Measurements from ENCODE around the gene SPAG17.

DNA sequence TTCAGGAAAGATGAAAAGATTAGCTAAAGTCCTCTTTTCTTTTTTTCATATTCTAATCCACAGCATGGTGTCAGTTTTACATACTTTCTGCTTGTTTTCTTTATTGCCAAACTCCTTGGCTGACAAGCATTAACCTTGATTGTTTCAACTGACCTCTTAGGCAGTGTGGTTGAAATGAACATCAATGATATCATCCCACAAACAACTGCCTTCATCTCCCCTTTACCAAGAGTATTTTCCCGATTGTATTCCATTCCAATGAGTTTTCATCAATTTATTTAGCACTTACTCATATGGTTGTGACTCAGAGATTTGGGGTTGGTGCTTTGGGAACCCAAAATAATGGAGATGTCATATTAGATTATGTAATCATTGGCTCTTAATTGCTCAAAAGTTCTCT lies 71.8 kb downstream of the SPAG17 start:
- TF ChIP-seq MAX (IDR thresholded peaks at IDR 0.05), result no peak
- TF ChIP-seq EP300 (IDR thresholded peaks at IDR 0.05; ENCODE audit: borderline replicate concordance), result no peak
- no peak for TF ChIP-seq CREB1 (IDR thresholded peaks at IDR 0.05; ENCODE audit: low read depth)
- no peak for TF ChIP-seq CEBPB (IDR thresholded peaks at IDR 0.05)
- TF ChIP-seq EGR1 (IDR thresholded peaks at IDR 0.05), result no peak
- TF ChIP-seq TCF12 (IDR thresholded peaks at IDR 0.05; ENCODE audit: low read depth), result no peak
- TF ChIP-seq TAF1 (IDR thresholded peaks at IDR 0.05; ENCODE audit: low read depth), result no peak
- TF ChIP-seq RAD21 (IDR thresholded peaks at IDR 0.05; ENCODE audit: low read depth), result no peak
- no peak for TF ChIP-seq YY1 (IDR thresholded peaks at IDR 0.05; ENCODE audit: low read depth)
- TF ChIP-seq, protein P1, sequence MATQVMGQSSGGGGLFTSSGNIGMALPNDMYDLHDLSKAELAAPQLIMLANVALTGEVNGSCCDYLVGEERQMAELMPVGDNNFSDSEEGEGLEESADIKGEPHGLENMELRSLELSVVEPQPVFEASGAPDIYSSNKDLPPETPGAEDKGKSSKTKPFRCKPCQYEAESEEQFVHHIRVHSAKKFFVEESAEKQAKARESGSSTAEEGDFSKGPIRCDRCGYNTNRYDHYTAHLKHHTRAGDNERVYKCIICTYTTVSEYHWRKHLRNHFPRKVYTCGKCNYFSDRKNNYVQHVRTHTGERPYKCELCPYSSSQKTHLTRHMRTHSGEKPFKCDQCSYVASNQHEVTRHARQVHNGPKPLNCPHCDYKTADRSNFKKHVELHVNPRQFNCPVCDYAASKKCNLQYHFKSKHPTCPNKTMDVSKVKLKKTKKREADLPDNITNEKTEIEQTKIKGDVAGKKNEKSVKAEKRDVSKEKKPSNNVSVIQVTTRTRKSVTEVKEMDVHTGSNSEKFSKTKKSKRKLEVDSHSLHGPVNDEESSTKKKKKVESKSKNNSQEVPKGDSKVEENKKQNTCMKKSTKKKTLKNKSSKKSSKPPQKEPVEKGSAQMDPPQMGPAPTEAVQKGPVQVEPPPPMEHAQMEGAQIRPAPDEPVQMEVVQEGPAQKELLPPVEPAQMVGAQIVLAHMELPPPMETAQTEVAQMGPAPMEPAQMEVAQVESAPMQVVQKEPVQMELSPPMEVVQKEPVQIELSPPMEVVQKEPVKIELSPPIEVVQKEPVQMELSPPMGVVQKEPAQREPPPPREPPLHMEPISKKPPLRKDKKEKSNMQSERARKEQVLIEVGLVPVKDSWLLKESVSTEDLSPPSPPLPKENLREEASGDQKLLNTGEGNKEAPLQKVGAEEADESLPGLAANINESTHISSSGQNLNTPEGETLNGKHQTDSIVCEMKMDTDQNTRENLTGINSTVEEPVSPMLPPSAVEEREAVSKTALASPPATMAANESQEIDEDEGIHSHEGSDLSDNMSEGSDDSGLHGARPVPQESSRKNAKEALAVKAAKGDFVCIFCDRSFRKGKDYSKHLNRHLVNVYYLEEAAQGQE (IDR thresholded peaks at IDR 0.05; ENCODE audit: low read depth), result no peak
- TF ChIP-seq, protein P2, sequence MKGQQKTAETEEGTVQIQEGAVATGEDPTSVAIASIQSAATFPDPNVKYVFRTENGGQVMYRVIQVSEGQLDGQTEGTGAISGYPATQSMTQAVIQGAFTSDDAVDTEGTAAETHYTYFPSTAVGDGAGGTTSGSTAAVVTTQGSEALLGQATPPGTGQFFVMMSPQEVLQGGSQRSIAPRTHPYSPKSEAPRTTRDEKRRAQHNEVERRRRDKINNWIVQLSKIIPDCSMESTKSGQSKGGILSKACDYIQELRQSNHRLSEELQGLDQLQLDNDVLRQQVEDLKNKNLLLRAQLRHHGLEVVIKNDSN (IDR thresholded peaks at IDR 0.05), result no peak
- TF ChIP-seq TEAD4 (IDR thresholded peaks at IDR 0.05), result no peak
- TF ChIP-seq NFIC (IDR thresholded peaks at IDR 0.05), result no peak
- no peak for TF ChIP-seq FOXM1 (IDR thresholded peaks at IDR 0.05; ENCODE audit: borderline replicate concordance, low read depth)

Data from Ishikawa (cell line).